A549 (cell line): ENCODE results near the gene MEAK7. TPM values are rescaled to one million over a fixed set of nuclear protein-coding genes. Genes with fewer than 3 reads are reported as not detected.

Source experiments
- ATAC-seq, 2 experiments: fragments of 200-7000 bp in 1 of 2; fragments of >200 bp in 1 of 2; cut with Nextera tagmentation in 1 of 2; cut with Tn5 transposase in 1 of 2; 3 replicates each; pipeline versions ENCODE4 v1.8.0 to v1.9.1; 2018 to 2020; ENCODE audit warnings: mild to moderate bottlenecking in 1 of 2, moderate library complexity in 1 of 2
- CTCF ChIA-PET: fragments of 300-600 bp; sonication (Branson Sonifier 250); formaldehyde crosslinking; extraction: SDS; loops from one replicate; lab custom pipeline; 2021; ENCODE audit warnings: antibody characterized with exemption, inconsistent platforms; lab: Yijun Ruan, JAX
- POLR2A ChIA-PET: fragments of 350-600 bp; formaldehyde crosslinking; extraction: SDS; loops from one replicate; lab custom pipeline; 2021; ENCODE audit warnings: antibody characterized with exemption, inconsistent platforms; lab: Yijun Ruan, JAX
- DNase-seq, 2 experiments: peaks; one replicate each; pipeline versions ENCODE4 v3.0.0 to v3.0.0-alpha.2; 2011 to 2016; ENCODE audit warnings: low read depth in 1 of 2, low spot score in 1 of 2
- FAIRE-seq: peaks from 2 replicates; lab custom pipeline; 2011; peaks lifted over from hg19 to GRCh38; lab: Jason Lieb, UNC
- H3K27ac ChIP-seq, 2 experiments: fragments of >200 bp; sonication (Bioruptor Twin); formaldehyde crosslinking; 3 replicates each; pipeline ENCODE4 v1.5.1; 2016 to 2017
- H3K4me1 ChIP-seq: fragments of >200 bp; sonication (Bioruptor Twin); formaldehyde crosslinking; 3 replicates; pipeline ENCODE4 v1.6.1; 2016
- H3K4me2 ChIP-seq: fragments of >200 bp; sonication (Bioruptor Twin); formaldehyde crosslinking; 3 replicates; pipeline ENCODE4 v1.6.1; 2016
- H3K4me3 ChIP-seq: fragments of >200 bp; sonication (Bioruptor Twin); formaldehyde crosslinking; 3 replicates; pipeline ENCODE4 v1.5.1; 2016
- H3K9me3 ChIP-seq: fragments of >200 bp; sonication (Bioruptor Twin); formaldehyde crosslinking; 3 replicates; pipeline ENCODE4 v1.6.1; 2016
- ATOH8 ChIP-seq: fragments of 250-450 bp; sonication (Bioruptor Pico); IDR thresholded peaks from 2 replicates; pipeline ENCODE4 v1.5.0; 2020; ENCODE audit warnings: low read depth, mild to moderate bottlenecking, moderate library complexity
- E2F6 ChIP-seq: IDR thresholded peaks from 2 replicates; pipeline ENCODE4 v1.6.1; 2012; ENCODE audit warnings: low read depth, borderline replicate concordance
- EHF ChIP-seq: fragments of 250-450 bp; sonication (Bioruptor Pico); IDR thresholded peaks from 2 replicates; pipeline ENCODE4 v1.5.0; 2020; ENCODE audit warnings: mild to moderate bottlenecking
- EP300 ChIP-seq, 2 experiments: fragments of >200 bp; sonication (Bioruptor Twin); formaldehyde crosslinking; IDR thresholded peaks; 2 replicates in 1 of 2; 3 replicates in 1 of 2; pipeline ENCODE4 v1.6.1; 2016 to 2017
- ESRRA ChIP-seq: fragments of 150-350 bp; IDR thresholded peaks from 2 replicates; pipeline ENCODE4 v1.6.1; 2014; ENCODE audit warnings: mild to moderate bottlenecking, low read length, borderline replicate concordance
- FOSL2 ChIP-seq, 2 experiments: fragments of 450-650 bp in 1 of 2; fragments of >200 bp in 1 of 2; sonication (Bioruptor Twin) in 1 of 2; formaldehyde crosslinking; IDR thresholded peaks; 2 replicates each; pipeline versions ENCODE4 v1.5.0 to v1.6.1; 2016 to 2020; ENCODE audit warnings: mild to moderate bottlenecking in 1 of 2, moderate library complexity in 1 of 2
- HOXB13 ChIP-seq: fragments of 250-450 bp; sonication (Bioruptor Pico); IDR thresholded peaks from 2 replicates; pipeline ENCODE4 v1.5.0; 2020; ENCODE audit warnings: low read depth, mild to moderate bottlenecking, moderate library complexity
- HOXB5 ChIP-seq: fragments of 250-450 bp; sonication (Bioruptor Pico); IDR thresholded peaks from 2 replicates; pipeline ENCODE4 v1.5.0; 2020; ENCODE audit warnings: mild to moderate bottlenecking, moderate library complexity
- JUN ChIP-seq, 2 experiments: fragments of >200 bp; sonication (Bioruptor Twin); formaldehyde crosslinking; IDR thresholded peaks; 2 replicates in 1 of 2; 3 replicates in 1 of 2; pipeline ENCODE4 v1.6.1; 2016 to 2017
- JUNB ChIP-seq: fragments of >200 bp; sonication (Bioruptor Twin); formaldehyde crosslinking; IDR thresholded peaks from 2 replicates; pipeline ENCODE4 v1.6.1; 2016
- KDM5A ChIP-seq: fragments of 200-600 bp; sonication (generic); IDR thresholded peaks from 2 replicates; pipeline ENCODE4 v1.6.1; 2016; ENCODE audit warnings: antibody characterized with exemption, mild to moderate bottlenecking
- MAX ChIP-seq: IDR thresholded peaks from 2 replicates; pipeline ENCODE4 v1.6.1; 2012
- MYC ChIP-seq: IDR thresholded peaks from 2 replicates; pipeline ENCODE4 v1.6.1; 2012; ENCODE audit warnings: mild to moderate bottlenecking, inconsistent platforms, low read length, improper control_type of control experiment, borderline replicate concordance
- NPAS2 ChIP-seq: fragments of 250-450 bp; sonication (Bioruptor Pico); IDR thresholded peaks from 2 replicates; pipeline ENCODE4 v1.8.0; 2022; ENCODE audit warnings: mild to moderate bottlenecking, moderate library complexity, borderline replicate concordance
- NR3C1 ChIP-seq: fragments of >200 bp; sonication (Bioruptor Twin); formaldehyde crosslinking; IDR thresholded peaks from 3 replicates; pipeline ENCODE4 v1.6.1; 2017
- PBX3 ChIP-seq: IDR thresholded peaks from 2 replicates; pipeline ENCODE4 v1.6.1; 2012
- PHF8 ChIP-seq: fragments of 200-600 bp; sonication (generic); IDR thresholded peaks from 2 replicates; pipeline ENCODE4 v1.6.1; 2016; ENCODE audit warnings: low read depth, mild to moderate bottlenecking, antibody characterized with exemption, moderate library complexity, borderline replicate concordance
- POLR2AphosphoS2 ChIP-seq: conservative IDR thresholded peaks from 2 replicates; pipeline ENCODE4 v1.6.1; 2012; ENCODE audit warnings: low read length, improper control_type of control experiment, inconsistent platforms
- RARB ChIP-seq: fragments of 250-450 bp; sonication (Bioruptor Pico); IDR thresholded peaks from 2 replicates; pipeline ENCODE4 v1.8.0; 2021; ENCODE audit warnings: mild to moderate bottlenecking, moderate library complexity
- RNF2 ChIP-seq: fragments of 200-600 bp; sonication (generic); IDR thresholded peaks from 2 replicates; pipeline ENCODE4 v1.6.1; 2016; ENCODE audit warnings: low read depth, mild to moderate bottlenecking, antibody characterized with exemption, moderate library complexity, borderline replicate concordance
- SMC3 ChIP-seq: fragments of >200 bp; sonication (Bioruptor Twin); formaldehyde crosslinking; IDR thresholded peaks from 3 replicates; pipeline ENCODE4 v1.6.1; 2018; ENCODE audit warnings: inconsistent platforms
- SREBF2 ChIP-seq: fragments of 450-650 bp; IDR thresholded peaks from 2 replicates; pipeline ENCODE4 v1.6.1; 2014; ENCODE audit warnings: mild to moderate bottlenecking, moderate library complexity
- ZC3H11A ChIP-seq: fragments of 450-650 bp; IDR thresholded peaks from 2 replicates; pipeline ENCODE4 v1.6.1; 2014; ENCODE audit warnings: antibody characterized with exemption, mild to moderate bottlenecking
- ZSCAN20 ChIP-seq: fragments of 250-450 bp; sonication (Bioruptor Pico); IDR thresholded peaks from 2 replicates; pipeline ENCODE4 v1.8.0; 2022; ENCODE audit warnings: mild to moderate bottlenecking, moderate library complexity
- WGBS: methylation state at CpG from one replicate; pipeline ENCODE4 v1.1.6; 2017; ENCODE audit errors: missing lambda C conversion rate; 5-methylcytosine and 5-hydroxymethylcytosine counted together
- polyA plus RNA-seq, 4 experiments: library from polyadenylated mRNA; depleted of rRNA in 3 of 4; stranded (reverse); fragments of >200 nt; fragmentation: RNase III in 1 of 4; extraction: RNeasy Plus Mini Kit Qiagen cat#74134 plus additional on column Dnase treatment in 1 of 4; gene quantifications; 2 replicates in 3 of 4; 3 replicates in 1 of 4; pipeline ENCODE4 v1.2.3, GENCODE V29; 2011 to 2017
- TF ChIP-seq, protein P1 (sequence below): fragments of 250-450 bp; sonication (Bioruptor Pico); IDR thresholded peaks from 2 replicates; pipeline ENCODE4 v1.5.0; 2021; ENCODE audit warnings: mild to moderate bottlenecking, moderate library complexity, borderline replicate concordance
- TF ChIP-seq, protein P2 (sequence below): fragments of 450-650 bp; IDR thresholded peaks from 2 replicates; pipeline ENCODE4 v1.6.1; 2014; ENCODE audit warnings: antibody characterized with exemption
- TF ChIP-seq, protein P3 (sequence below): fragments of >200 bp; sonication (Bioruptor Twin); formaldehyde crosslinking; IDR thresholded peaks from 3 replicates; pipeline ENCODE4 v1.5.1; 2016

Gene MEAK7
- polyA plus RNA-seq, 2 of the 4 experiments (the other 2 are of a cell fraction), result 26.2 to 30.5 TPM

GRCh38 chr16:84501077-84501735, 3.3 kb downstream of the MEAK7 start:
- peak; percentile 75 to 76 for DNase-seq
- Histone ChIP-seq H3K4me2 (peak overlapping the region; percentile 62), H3K27ac (peak overlapping the region; percentile 70 to 95), H3K4me3 (no peak overlapping the region), H3K4me1 (peaks cover 62% of the 10 kb centered on the region), H3K9me3 (no peaks in the 10 kb centered on the region)
- CTCF ChIA-PET, result interaction anchor here (1.0 to 1.8 kb wide), 3 partner anchors 8 to 12 kb away, joined by 3 to 10 read pairs (median 3); no protein-coding TSS in a partner anchor
- FAIRE-seq, result no peak
- POLR2A ChIA-PET, result interaction anchor here (0.6 to 0.7 kb wide), 2 partner anchors 117 to 197 kb away, joined by 3 read pairs; partner anchors contain the start of gene COTL1
- no peak for ATAC-seq
- WGBS, result 13% methylated on average over 11 of the region's 12 CpGs
- no peak for TF ChIP-seq KDM5A
- peak in 1 of 2 experiments; percentile 37; a peak in 1 of 5 replicates for TF ChIP-seq EP300 (IDR thresholded peaks at IDR 0.05)
- TF ChIP-seq MAX, result peak; percentile 95
- TF ChIP-seq, protein P1, sequence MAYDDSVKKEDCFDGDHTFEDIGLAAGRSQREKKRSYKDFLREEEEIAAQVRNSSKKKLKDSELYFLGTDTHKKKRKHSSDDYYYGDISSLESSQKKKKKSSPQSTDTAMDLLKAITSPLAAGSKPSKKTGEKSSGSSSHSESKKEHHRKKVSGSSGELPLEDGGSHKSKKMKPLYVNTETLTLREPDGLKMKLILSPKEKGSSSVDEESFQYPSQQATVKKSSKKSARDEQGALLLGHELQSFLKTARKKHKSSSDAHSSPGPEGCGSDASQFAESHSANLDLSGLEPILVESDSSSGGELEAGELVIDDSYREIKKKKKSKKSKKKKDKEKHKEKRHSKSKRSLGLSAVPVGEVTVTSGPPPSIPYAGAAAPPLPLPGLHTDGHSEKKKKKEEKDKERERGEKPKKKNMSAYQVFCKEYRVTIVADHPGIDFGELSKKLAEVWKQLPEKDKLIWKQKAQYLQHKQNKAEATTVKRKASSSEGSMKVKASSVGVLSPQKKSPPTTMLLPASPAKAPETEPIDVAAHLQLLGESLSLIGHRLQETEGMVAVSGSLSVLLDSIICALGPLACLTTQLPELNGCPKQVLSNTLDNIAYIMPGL (CRISPR knock-in tag), result no peak
- TF ChIP-seq PBX3, result no peak
- TF ChIP-seq FOSL2 (IDR thresholded peaks at IDR 0.05), result 0 out of 2 replicates have a peak, but pooled peaks have one; percentile 40
- TF ChIP-seq FOSL2 (CRISPR knock-in tag; IDR thresholded peaks at IDR 0.05), result peak; percentile 75
- peak; percentile 38; the same call in 1 of the 2 replicates for TF ChIP-seq ATOH8 (CRISPR knock-in tag)
- TF ChIP-seq RARB (CRISPR knock-in tag), result peak; percentile 53; the same call in 1 of the 2 replicates
- no peak for TF ChIP-seq SREBF2
- TF ChIP-seq E2F6, result peak; percentile 92
- no peak for TF ChIP-seq EHF (CRISPR knock-in tag)
- TF ChIP-seq, protein P2, sequence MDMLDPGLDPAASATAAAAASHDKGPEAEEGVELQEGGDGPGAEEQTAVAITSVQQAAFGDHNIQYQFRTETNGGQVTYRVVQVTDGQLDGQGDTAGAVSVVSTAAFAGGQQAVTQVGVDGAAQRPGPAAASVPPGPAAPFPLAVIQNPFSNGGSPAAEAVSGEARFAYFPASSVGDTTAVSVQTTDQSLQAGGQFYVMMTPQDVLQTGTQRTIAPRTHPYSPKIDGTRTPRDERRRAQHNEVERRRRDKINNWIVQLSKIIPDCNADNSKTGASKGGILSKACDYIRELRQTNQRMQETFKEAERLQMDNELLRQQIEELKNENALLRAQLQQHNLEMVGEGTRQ, result peak; percentile 56
- TF ChIP-seq HOXB13, result 0 out of 2 replicates have a peak, but pooled peaks have one; percentile 21
- no peak for TF ChIP-seq RNF2
- peak in 1 of 2 experiments; percentile 40; a peak in 1 of 5 replicates for TF ChIP-seq JUN (IDR thresholded peaks at IDR 0.05)
- TF ChIP-seq JUNB, result peak; percentile 46; the same call in 1 of the 2 replicates
- TF ChIP-seq POLR2AphosphoS2, result no peak
- TF ChIP-seq MYC, result 0 out of 2 replicates have a peak, but pooled peaks have one; percentile 79

- H3K4me3 ChIP-seq, result no peak overlapping the region
- H3K9me3 ChIP-seq, result no peaks in the 10 kb centered on the region
- no peak for FAIRE-seq
- H3K27ac ChIP-seq, result peak overlapping the region; percentile 70 to 95
- ChIA-PET POLR2A (interaction anchor here (0.6 kb wide), 1 partner anchor 198 kb away, joined by 3 read pairs; no protein-coding TSS in a partner anchor), CTCF (interaction anchor here (1.0 to 1.2 kb wide), 3 partner anchors 10 to 224 kb away, joined by 3 to 4 read pairs (median 3); no protein-coding TSS in a partner anchor)
- no peak for TF ChIP-seq ZC3H11A
- TF ChIP-seq NPAS2, result no peak
- TF ChIP-seq PHF8, result no peak
- TF ChIP-seq, protein P3, sequence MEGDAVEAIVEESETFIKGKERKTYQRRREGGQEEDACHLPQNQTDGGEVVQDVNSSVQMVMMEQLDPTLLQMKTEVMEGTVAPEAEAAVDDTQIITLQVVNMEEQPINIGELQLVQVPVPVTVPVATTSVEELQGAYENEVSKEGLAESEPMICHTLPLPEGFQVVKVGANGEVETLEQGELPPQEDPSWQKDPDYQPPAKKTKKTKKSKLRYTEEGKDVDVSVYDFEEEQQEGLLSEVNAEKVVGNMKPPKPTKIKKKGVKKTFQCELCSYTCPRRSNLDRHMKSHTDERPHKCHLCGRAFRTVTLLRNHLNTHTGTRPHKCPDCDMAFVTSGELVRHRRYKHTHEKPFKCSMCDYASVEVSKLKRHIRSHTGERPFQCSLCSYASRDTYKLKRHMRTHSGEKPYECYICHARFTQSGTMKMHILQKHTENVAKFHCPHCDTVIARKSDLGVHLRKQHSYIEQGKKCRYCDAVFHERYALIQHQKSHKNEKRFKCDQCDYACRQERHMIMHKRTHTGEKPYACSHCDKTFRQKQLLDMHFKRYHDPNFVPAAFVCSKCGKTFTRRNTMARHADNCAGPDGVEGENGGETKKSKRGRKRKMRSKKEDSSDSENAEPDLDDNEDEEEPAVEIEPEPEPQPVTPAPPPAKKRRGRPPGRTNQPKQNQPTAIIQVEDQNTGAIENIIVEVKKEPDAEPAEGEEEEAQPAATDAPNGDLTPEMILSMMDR, result no peak
- no peak for TF ChIP-seq SMC3
- TF ChIP-seq KDM5A, result no peak
- TF ChIP-seq ESRRA, result no peak
- TF ChIP-seq, protein P2, result no peak
- no peak for TF ChIP-seq ZSCAN20 (CRISPR knock-in tag)
- TF ChIP-seq MYC, result no peak
- no peak for TF ChIP-seq HOXB5 (CRISPR knock-in tag)
- no peak for TF ChIP-seq NR3C1
- H3K4me2 ChIP-seq, result peak overlapping the region; percentile 62
- WGBS, result 92% methylated on average over 11 of the region's 13 CpGs
- no peak for ATAC-seq
- H3K4me1 ChIP-seq, result peaks cover 55% of the 10 kb centered on the region
- DNase-seq, result no peak
Measured at GRCh38 chr16:84500531-84500930, 3.9 kb downstream of the MEAK7 start.
